ENCODE results near the gene IFT43.

The IFT43 gene

GRCh38 chr14:76019676-76020075 is 34.1 kb downstream of the IFT43 start:
- no peak for DNase-seq

DNA sequence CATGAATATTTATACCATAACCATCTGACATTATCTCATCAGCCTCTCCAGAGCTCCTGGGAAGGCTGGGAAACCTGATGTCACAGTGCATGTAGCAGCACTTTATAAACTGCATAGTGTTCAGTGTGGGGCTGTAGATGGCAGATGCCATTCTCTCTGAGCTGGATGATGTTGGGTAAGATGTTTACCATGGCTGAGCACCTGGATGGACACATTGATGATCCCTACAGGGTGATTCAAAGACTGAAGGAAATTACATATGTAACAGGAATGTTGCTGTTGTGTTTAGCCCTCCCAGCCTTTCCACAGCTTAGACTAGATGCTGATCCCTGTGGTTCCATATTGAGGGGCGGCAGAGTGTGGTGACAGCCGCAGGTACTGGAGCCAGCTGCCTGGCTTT is 37.4 kb downstream of the IFT43 start:
- no peak for DNase-seq

- no peak for DNase-seq
These were observed 38.2 kb downstream of the IFT43 start for GRCh38 chr14:76023757-76024156.

GRCh38 chr14:76024211-76024907 is 38.8 kb downstream of the IFT43 start:
- no peak for DNase-seq

- no peak for DNase-seq
These were observed 49.0 kb downstream of the IFT43 start for GRCh38 chr14:76034566-76034965.

DNA sequence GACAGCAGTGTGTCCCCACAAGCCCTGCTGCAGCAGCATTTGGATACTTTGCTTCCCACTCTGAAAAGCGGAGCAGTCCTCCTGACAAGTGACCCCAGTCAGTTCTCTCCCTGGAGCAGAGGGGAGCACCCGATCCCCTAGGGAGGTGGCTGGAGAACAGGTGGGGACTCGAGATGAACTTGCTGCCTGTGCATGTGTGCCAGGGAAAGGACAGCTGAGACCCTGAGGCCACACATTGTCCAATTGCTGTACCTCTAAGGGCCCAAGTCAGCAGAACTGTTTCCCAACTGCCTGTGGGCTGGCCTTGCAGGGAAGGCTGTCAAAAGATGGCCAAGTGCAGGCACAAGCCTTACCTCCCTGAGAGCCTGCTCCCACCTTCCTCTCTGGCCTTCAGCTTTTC is 55.1 kb downstream of the IFT43 start:
- DNase-seq = no peak

DNA sequence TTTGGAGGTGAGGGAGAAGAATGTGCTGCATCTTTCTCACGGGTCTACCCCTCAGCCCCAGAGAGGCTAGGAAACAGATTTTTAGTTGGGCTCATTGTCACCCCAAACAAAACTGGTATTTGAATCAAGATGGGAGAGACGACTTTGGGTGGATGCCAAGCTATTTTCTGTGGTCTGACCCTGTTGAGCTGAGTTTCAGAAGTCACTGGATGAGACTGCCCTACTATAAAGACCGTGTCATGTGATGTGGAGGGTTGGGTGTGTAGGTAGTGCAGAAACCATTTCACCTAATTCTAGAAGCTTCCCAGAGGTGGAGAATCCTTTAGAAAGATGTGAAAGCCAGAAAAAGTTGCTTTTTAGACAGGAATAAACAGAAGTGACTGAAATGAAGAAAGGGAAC is 60.2 kb downstream of the IFT43 start:
- no peak for DNase-seq

GRCh38 chr14:76050250-76050649 is 64.7 kb downstream of the IFT43 start:
- DNase-seq = no peak

DNA sequence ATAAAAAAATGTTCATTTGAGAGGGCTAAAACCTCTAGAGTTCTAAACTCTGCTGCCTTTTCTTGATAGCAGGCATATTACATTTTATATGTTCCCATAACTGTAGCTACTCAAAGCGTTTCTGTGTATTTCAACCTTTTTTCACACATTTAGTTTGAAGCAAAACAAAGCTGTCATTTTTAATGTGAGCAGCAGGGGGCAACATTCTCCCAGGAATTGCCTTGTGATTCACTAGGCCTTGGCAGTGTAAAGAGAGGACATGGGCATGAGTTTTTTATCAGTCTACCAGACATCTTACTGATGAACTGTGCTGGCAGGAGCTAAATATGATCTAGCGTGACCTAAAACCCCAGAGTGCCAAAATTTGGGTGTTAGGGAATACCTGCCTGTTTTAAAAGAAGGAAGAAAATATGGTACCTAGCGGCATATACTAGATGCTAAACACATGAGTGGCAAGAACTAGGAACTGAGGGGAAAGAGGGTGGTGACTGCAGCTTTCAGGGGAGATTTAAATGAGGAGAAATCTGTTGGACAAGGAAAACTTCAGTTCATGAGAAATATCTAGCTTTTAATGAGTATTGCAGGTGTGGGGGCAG is 65.3 kb downstream of the IFT43 start:
- DNase-seq = peak; percentile 74

- no peak for DNase-seq
These were observed 66.3 kb downstream of the IFT43 start for GRCh38 chr14:76051717-76052465.

- DNase-seq = no peak
These were observed 68.2 kb downstream of the IFT43 start for GRCh38 chr14:76053572-76054355.

DNA sequence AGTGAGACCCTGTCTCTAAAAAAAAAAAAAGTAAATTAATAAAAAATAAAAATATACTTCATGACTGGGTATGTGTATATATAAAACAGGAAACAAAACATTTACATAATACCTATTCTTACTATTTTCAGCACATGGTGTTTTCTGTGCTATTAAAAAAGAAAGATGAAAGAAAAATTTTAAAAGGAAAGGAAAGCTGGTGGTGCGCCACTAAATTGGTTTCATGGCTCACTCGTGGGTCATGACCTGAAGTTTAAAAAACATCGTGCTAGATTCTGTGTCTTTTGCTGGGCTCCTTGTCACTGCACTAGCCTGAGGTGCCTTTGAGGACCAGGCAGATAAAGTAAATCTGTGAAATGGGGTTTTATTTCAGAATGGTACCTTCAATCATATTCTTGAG is 69.8 kb downstream of the IFT43 start:
- DNase-seq = no peak

DNA sequence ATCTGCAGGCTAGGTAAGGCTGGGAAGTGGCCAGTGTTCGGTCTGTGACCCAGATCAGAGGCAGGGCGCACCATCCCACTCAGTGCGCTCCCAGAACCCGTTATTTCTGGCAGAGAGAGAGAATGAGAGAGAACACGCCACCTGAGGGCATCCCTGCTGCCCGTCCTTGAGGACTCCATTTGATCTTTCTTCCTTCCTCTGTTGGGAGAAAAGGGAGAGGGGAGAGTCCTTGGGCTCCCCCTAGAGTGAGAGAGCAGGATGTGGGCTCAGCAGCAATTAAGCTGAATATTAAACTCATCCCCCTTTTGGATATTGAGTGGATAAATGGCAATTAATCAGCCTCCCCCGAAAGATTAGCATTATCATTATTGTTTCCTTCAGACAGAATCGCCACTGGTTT is 70.6 kb downstream of the IFT43 start:
- DNase-seq = no peak

- DNase-seq = no peak
These were observed 72.4 kb downstream of the IFT43 start for GRCh38 chr14:76057914-76058313.

DNA sequence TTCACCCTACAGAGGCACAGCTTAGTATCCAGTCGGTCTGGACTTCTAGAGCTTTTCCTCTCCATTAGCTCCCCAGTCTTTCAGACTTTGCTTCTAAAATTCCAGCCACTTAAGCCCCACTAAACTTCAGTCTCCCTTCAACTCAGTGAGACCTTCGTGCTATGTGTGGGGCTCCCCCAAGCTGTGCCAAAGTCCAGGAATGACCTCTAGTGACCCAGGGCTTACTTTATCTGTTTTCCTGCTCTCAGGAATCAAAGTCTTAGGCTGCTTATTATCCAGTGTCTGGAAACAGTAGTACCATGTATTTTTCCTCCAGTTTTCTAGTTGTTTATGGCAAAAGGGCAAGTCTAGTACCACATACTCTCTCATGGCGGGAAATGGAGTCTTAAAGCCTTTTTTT is 77.8 kb downstream of the IFT43 start:
- DNase-seq = no peak

- no peak for DNase-seq
These were observed 80.0 kb downstream of the IFT43 start for GRCh38 chr14:76065519-76065918.

DNA sequence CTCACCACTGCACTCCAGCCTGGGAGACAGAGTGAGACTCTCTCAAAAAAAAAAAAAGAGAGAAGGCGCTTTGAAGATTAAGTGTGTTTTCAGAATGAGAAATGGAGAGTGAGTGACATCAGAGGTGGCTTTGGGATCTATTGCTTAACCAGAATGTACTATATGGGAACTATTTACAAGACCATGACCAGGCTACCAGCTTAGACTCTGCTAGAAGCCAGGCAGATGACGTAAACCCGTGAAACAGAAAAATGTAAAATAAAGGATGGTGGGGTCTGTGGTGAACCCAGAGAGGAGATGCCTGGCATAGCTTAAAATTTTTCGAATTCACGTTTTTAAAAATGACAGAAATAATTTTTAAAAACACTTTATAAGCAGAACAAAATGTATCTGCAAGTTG is 82.0 kb downstream of the IFT43 start:
- no peak for DNase-seq

DNA sequence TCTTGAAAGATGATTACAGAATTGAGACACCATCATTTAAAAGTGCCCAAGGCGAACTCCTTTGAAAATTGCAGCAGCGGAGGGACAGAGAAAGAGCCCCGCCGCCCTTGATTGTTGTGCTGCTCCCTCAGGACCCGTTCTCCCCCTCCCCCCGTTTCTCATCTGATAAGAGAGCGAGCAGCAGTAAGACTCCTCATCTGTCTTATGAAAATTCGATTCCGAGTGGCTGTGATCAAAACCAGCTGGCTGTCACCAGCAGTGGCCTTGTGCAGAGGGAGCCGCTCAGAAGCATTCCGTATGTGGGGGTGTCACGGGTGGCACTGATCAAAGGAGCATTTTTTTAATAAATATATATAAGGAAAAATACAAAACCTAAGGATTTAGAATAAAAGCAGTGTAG is 88.2 kb downstream of the IFT43 start:
- no peak for DNase-seq

DNA sequence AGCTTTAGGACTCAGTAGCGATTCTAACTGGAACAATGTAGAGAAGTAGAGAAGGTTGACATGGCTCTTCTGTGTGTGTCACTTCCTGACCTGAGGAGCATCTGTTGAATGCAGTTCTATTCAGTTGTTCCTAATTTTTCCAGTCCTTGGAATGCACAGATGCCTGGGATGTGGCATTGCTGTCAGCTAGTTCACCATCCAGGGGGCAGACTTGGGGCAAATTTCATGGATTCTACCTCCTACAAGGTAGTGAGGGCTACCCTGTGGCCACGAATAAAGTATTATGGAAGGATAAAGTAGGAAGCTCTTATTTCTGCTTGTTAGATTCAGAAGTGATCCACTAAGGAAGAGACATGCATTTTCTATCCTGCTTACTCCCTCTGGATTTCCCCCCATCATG is 91.8 kb downstream of the IFT43 start:
- no peak for DNase-seq

GRCh38 chr14:76078501-76078900 is 92.9 kb downstream of the IFT43 start:
- DNase-seq = no peak

DNA sequence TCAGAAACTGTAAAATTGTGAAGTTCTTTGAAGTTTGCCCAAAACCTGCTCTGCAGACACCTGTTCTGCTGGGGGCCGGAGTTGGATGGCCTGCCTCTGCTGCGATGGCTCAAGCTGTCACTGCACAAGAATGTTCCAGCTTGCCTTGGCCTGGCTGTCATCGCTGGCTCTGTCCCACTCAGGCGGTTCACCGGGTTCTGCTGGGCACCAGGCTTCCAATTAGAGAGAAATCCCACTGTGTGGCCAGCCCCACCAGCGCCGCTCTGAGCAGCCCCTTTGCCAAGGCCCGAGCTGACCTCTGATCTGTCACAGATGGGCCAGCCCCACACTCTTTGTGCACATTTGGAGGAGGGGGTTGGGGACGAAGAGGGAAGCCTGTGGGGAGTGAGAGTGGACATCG is 94.5 kb downstream of the IFT43 start:
- no peak for DNase-seq

DNA sequence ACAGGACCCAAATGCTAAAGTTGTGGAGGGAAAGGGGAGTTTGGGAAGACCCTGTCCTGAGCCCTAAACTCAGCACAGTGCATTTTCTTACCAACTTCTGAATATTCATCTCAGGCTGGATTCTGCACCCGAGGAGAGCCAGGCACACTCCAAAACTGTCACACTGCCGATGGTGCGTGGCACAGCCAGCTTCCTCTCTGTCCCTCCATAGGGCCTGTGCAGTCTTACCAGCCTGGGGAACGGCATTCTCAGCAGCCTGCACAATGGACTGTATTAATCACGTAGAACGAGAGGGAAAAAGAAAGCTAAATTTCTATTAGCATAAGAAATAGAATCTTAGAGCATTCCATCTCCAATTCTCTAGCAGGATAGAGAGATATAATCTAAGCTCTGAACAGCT is 94.9 kb downstream of the IFT43 start:
- no peak for DNase-seq

DNA sequence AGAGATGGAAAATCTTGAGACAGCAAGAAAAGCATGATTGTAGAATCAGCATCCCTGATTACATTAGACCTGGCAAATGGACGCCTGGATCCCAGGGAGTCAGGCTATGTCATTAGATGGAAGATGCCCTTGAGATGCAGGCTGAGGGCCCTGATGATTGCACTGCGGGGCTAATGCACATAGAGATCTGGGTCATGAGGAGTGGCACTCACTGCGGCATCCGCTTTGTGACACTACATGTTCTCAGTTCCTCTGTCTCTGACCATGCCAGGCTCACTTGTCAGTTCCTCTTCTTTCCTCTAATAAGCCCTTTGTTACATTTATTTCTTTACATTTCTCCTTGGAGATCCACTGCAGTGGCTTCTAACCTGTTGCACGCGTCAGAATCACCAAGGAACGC is 96.1 kb downstream of the IFT43 start:
- no peak for DNase-seq

All from right forelimb (tissue), 1 donor.